Panc1 (cell line): Measurements from ENCODE around the gene ADGRB3. TPM values are rescaled to one million over a fixed set of nuclear protein-coding genes. Genes with fewer than 3 reads are reported as not detected.

Experiments
- ATAC-seq: fragments of 200-7000 bp; cut with Tn5 transposase; 2 replicates; pipeline ENCODE4 v1.9.1; 2020; ENCODE audit warnings: mild to moderate bottlenecking, moderate library complexity
- BruUV-seq: library from RNA; stranded (reverse); fragments of 400-500 nt; replicated peaks from 2 replicates; lab custom pipeline; 2021; lab: Mats Ljungman, UMichigan
- CTCF ChIA-PET: fragments of 300-600 bp; sonication (Branson Sonifier 250); formaldehyde crosslinking; loops from one replicate; lab custom pipeline; 2022; ENCODE audit warnings: antibody characterized with exemption; lab: Charles Lee
- POLR2A ChIA-PET: fragments of 300-600 bp; sonication (Branson Sonifier 250); formaldehyde crosslinking; loops from one replicate; lab custom pipeline; 2022; ENCODE audit warnings: antibody characterized with exemption; lab: Charles Lee
- DNase-seq: peaks from one replicate; pipeline ENCODE4 v3.0.0-alpha.2; 2010; ENCODE audit warnings: low read depth, low spot score
- H3K27ac ChIP-seq: 2 replicates; pipeline ENCODE4 v1.5.1; 2011; ENCODE audit warnings: mild to moderate bottlenecking, low read length, inconsistent platforms
- H3K27me3 ChIP-seq: fragments of 200-500 bp; sonication (Bioruptor generic); 2 replicates; pipeline ENCODE4 v1.6.0; 2014; ENCODE audit warnings: low read length, inconsistent platforms; ENCODE audit not compliant: control insufficient read depth, insufficient read depth
- H3K36me3 ChIP-seq: fragments of 200-500 bp; sonication (Bioruptor generic); 2 replicates; pipeline ENCODE4 v1.5.1; 2014; ENCODE audit warnings: inconsistent platforms, mild to moderate bottlenecking, low read length, moderate library complexity; ENCODE audit not compliant: control insufficient read depth, insufficient read depth
- H3K4me1 ChIP-seq: 2 replicates; pipeline ENCODE4 v1.5.1; 2011; ENCODE audit warnings: inconsistent platforms, mild to moderate bottlenecking, low read length, moderate library complexity; ENCODE audit not compliant: control insufficient read depth, insufficient read depth
- H3K4me3 ChIP-seq, 2 experiments: 2 replicates each; pipeline ENCODE4 v1.5.1; 2011 to 2012; ENCODE audit warnings: low read depth in 2 of 2, low read length in 2 of 2, mild to moderate bottlenecking in 2 of 2, inconsistent platforms in 1 of 2, moderate library complexity in 1 of 2
- H3K9me3 ChIP-seq: fragments of 200-500 bp; sonication (Bioruptor generic); 2 replicates; pipeline ENCODE4 v1.5.1; 2014; ENCODE audit warnings: low read depth, mild to moderate bottlenecking, inconsistent platforms, low read length, moderate library complexity; ENCODE audit not compliant: control insufficient read depth, insufficient read depth
- POLR2AphosphoS5 ChIP-seq: IDR thresholded peaks from 2 replicates; pipeline ENCODE4 v1.6.1; 2012; ENCODE audit warnings: mild to moderate bottlenecking, low read depth, low read length, moderate library complexity
- SIN3A ChIP-seq: IDR thresholded peaks from 2 replicates; pipeline ENCODE4 v1.6.1; 2012; ENCODE audit warnings: low read depth, mild to moderate bottlenecking, low read length, moderate library complexity, borderline replicate concordance; ENCODE audit not compliant: insufficient read depth
- TCF7L2 ChIP-seq: IDR thresholded peaks from 2 replicates; pipeline ENCODE4 v1.6.1; 2011; ENCODE audit warnings: mild to moderate bottlenecking, low read depth, low read length, inconsistent platforms
- in situ Hi-C: cut with HindIII; loops from 2 replicates; pipeline ENCODE4 v1.10.0; 2016; ENCODE audit warnings: low sequenced_read_pairs, low pct_unique_long_range_greater_than_20kb
- intact Hi-C: fragments of 100-400 bp; cut with micrococcal nuclease; formaldehyde crosslinking; loops from one replicate; pipeline ENCODE4 v1.10.0; 2022; ENCODE audit not compliant: unreplicated experiment
- total RNA-seq: library from RNA; stranded (reverse); gene quantifications from one replicate; pipeline ENCODE4 v1.2.1, GENCODE V29; 2021; ENCODE audit not compliant: unreplicated experiment
- TF ChIP-seq, protein P1 (sequence below): fragments of 450-650 bp; IDR thresholded peaks from 2 replicates; pipeline ENCODE4 v1.5.1; 2017; ENCODE audit warnings: mild to moderate bottlenecking
- TF ChIP-seq, protein P2 (sequence below), 2 experiments: IDR thresholded peaks; 2 replicates each; pipeline ENCODE4 v1.6.1; 2011 to 2012; ENCODE audit warnings: low read depth in 2 of 2, control low read depth in 1 of 2, low read length in 1 of 2, mild to moderate bottlenecking in 1 of 2, moderate library complexity in 1 of 2; ENCODE audit not compliant: insufficient read depth in 1 of 2

ADGRB3 gene
- total RNA-seq, 1 experiment from 2014 or later = 0.10 TPM

DNA sequence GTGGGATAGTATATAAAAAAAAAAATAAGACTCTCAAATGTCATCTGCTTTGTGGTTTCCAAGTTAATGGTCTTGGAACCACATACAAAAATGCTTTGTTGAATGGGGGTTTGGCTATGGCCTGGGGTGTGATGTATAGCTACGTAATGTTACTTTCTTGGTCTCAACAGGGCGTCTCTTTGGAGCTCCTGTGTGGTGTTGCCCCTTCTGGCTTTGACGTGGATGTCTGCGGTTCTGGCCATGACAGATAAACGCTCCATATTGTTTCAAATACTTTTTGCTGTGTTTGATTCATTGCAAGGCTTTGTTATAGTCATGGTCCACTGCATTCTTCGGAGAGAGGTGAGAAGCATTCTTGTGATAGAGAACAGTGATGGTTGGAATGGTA, 704.1 kb downstream of the ADGRB3 start:
- in situ Hi-C loops (no loop called here), intact Hi-C loops (no loop called here)
- Histone ChIP-seq H3K27ac (no peak overlapping the region), H3K4me3 (no peak overlapping the region), H3K9me3 (no peaks in the 10 kb centered on the region), H3K27me3 (no peaks in the 10 kb centered on the region), H3K4me1 (no peaks in the 10 kb centered on the region), H3K36me3 (no peaks in the 10 kb centered on the region; the same call in 1 of the 2 replicates)
- ChIA-PET CTCF (no interaction called here), POLR2A (no interaction called here)
- no peak for DNase-seq
- BruUV-seq = no TSS peak
- TF ChIP-seq, protein P1, sequence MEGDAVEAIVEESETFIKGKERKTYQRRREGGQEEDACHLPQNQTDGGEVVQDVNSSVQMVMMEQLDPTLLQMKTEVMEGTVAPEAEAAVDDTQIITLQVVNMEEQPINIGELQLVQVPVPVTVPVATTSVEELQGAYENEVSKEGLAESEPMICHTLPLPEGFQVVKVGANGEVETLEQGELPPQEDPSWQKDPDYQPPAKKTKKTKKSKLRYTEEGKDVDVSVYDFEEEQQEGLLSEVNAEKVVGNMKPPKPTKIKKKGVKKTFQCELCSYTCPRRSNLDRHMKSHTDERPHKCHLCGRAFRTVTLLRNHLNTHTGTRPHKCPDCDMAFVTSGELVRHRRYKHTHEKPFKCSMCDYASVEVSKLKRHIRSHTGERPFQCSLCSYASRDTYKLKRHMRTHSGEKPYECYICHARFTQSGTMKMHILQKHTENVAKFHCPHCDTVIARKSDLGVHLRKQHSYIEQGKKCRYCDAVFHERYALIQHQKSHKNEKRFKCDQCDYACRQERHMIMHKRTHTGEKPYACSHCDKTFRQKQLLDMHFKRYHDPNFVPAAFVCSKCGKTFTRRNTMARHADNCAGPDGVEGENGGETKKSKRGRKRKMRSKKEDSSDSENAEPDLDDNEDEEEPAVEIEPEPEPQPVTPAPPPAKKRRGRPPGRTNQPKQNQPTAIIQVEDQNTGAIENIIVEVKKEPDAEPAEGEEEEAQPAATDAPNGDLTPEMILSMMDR = no peak
- TF ChIP-seq TCF7L2 (no peak), SIN3A (no peak), POLR2AphosphoS5 (no peak)
- TF ChIP-seq, protein P2, sequence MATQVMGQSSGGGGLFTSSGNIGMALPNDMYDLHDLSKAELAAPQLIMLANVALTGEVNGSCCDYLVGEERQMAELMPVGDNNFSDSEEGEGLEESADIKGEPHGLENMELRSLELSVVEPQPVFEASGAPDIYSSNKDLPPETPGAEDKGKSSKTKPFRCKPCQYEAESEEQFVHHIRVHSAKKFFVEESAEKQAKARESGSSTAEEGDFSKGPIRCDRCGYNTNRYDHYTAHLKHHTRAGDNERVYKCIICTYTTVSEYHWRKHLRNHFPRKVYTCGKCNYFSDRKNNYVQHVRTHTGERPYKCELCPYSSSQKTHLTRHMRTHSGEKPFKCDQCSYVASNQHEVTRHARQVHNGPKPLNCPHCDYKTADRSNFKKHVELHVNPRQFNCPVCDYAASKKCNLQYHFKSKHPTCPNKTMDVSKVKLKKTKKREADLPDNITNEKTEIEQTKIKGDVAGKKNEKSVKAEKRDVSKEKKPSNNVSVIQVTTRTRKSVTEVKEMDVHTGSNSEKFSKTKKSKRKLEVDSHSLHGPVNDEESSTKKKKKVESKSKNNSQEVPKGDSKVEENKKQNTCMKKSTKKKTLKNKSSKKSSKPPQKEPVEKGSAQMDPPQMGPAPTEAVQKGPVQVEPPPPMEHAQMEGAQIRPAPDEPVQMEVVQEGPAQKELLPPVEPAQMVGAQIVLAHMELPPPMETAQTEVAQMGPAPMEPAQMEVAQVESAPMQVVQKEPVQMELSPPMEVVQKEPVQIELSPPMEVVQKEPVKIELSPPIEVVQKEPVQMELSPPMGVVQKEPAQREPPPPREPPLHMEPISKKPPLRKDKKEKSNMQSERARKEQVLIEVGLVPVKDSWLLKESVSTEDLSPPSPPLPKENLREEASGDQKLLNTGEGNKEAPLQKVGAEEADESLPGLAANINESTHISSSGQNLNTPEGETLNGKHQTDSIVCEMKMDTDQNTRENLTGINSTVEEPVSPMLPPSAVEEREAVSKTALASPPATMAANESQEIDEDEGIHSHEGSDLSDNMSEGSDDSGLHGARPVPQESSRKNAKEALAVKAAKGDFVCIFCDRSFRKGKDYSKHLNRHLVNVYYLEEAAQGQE (IDR thresholded peaks at IDR 0.05; ENCODE audit: insufficient read depth in 1 of 2, low read depth in 2 of 2, low read length in 1 of 2) = no peak
- no peak for ATAC-seq

DNA sequence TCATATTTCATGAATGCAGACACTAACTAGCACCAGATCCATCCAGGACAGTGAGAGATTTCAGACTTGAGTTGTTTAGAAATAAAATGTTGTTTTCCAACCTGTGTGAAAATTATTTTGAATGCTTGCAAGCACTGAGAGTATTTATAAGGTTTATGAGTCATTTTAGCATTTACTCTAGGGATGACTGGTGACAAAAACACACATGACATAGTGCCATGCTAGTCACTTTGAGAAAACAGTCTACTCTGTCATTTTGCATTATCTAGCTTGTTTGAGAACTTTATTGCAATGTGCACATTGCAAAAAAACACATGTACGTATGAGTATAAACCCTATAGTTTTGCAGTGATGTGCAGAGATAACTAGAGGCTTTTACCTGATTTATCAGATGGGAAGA, 705.1 kb downstream of the ADGRB3 start:
- ChIA-PET CTCF (no interaction called here), POLR2A (no interaction called here)
- in situ Hi-C loops = no loop called here

More for the DNA sequence above, 705.1 kb downstream of the ADGRB3 start:
- intact Hi-C loops = no loop called here
- ATAC-seq (no peak), DNase-seq (no peak)
- Histone ChIP-seq H3K27ac (no peak overlapping the region), H3K27me3 (no peaks in the 10 kb centered on the region), H3K4me3 (no peak overlapping the region), H3K9me3 (no peaks in the 10 kb centered on the region), H3K4me1 (no peaks in the 10 kb centered on the region), H3K36me3 (no peaks in the 10 kb centered on the region)
- TF ChIP-seq POLR2AphosphoS5 (no peak), SIN3A (no peak), TCF7L2 (no peak)
- TF ChIP-seq, protein P2 (IDR thresholded peaks at IDR 0.05; ENCODE audit: insufficient read depth in 1 of 2, low read depth in 2 of 2, low read length in 1 of 2) = no peak
- TF ChIP-seq, protein P1 = no peak
- BruUV-seq = no TSS peak
